Adrenal gland (tissue), 5 donors: ENCODE measurements around the gene TFPT.

Source experiments
- POLR2A ChIP-seq, 2 donors: fragments of 450-650 bp; IDR thresholded peaks; one replicate each; pipeline ENCODE4 v1.6.1; 2017; ENCODE audit warnings: antibody characterized with exemption in 2 of 2, mild to moderate bottlenecking in 2 of 2, moderate library complexity in 1 of 2
- TF ChIP-seq, protein P1 (sequence below), 6 experiments: fragments of 450-650 bp in 4 of 6; fragments of 200-600 bp in 2 of 6; sonication (generic) in 1 of 6; IDR thresholded peaks; 1 replicate in 5 of 6; 2 replicates in 1 of 6; pipeline versions ENCODE4 v1.5.1 to v1.8.0; 2016 to 2021; ENCODE audit warnings: antibody characterized with exemption in 6 of 6, mild to moderate bottlenecking in 2 of 6, moderate library complexity in 1 of 6
- donor health status: DM: no; HTN: no; CAD: no.

DNA sequence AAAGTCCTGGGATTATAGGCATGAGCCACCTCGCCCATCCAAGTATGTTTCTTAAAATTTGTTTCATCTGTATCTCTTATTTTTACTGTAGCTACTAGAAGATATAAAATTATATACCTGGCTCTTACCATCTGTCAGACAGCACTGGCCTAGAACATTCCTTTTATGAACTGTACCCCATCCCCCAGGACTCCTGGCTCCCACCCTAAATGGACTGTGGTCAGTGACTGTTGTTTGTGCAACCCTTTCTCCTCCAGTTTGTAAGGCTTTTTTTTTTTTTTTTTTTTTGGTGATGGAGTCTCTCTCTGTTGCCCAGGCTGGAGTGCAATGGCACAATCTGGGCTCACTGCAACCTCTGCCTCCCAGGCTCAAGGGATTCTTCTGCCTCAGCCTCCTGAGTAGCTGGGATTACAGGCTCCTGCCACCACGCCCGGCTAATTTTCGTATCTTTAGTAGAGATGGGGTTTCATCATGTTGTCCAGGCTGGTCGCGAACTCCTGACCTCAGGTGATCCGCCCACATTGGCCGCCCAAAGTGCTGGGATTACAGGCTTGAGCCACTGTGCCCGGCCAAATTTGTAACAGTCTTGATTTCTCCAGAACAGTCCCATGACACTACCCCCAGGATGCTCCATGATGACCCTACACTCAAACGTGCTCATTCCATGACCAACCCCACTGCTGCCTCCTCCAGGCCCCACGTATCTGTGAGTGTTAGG, 10.3 kb downstream of the TFPT start:
- TF ChIP-seq, protein P1, sequence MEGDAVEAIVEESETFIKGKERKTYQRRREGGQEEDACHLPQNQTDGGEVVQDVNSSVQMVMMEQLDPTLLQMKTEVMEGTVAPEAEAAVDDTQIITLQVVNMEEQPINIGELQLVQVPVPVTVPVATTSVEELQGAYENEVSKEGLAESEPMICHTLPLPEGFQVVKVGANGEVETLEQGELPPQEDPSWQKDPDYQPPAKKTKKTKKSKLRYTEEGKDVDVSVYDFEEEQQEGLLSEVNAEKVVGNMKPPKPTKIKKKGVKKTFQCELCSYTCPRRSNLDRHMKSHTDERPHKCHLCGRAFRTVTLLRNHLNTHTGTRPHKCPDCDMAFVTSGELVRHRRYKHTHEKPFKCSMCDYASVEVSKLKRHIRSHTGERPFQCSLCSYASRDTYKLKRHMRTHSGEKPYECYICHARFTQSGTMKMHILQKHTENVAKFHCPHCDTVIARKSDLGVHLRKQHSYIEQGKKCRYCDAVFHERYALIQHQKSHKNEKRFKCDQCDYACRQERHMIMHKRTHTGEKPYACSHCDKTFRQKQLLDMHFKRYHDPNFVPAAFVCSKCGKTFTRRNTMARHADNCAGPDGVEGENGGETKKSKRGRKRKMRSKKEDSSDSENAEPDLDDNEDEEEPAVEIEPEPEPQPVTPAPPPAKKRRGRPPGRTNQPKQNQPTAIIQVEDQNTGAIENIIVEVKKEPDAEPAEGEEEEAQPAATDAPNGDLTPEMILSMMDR (IDR thresholded peaks at IDR 0.05): no peak
- no peak for TF ChIP-seq POLR2A (IDR thresholded peaks at IDR 0.05)
